GM18508 (cell line): Measurements from ENCODE around the gene CA12.

ENCODE experiments used
- ATAC-seq: cut with Tn5 transposase; IDR thresholded peaks from one replicate; pipeline ENCODE4 v1.9.1; 2021; ENCODE audit warnings: moderate number of reproducible peaks; ENCODE audit not compliant: insufficient read depth, unreplicated experiment

The CA12 gene

DNA sequence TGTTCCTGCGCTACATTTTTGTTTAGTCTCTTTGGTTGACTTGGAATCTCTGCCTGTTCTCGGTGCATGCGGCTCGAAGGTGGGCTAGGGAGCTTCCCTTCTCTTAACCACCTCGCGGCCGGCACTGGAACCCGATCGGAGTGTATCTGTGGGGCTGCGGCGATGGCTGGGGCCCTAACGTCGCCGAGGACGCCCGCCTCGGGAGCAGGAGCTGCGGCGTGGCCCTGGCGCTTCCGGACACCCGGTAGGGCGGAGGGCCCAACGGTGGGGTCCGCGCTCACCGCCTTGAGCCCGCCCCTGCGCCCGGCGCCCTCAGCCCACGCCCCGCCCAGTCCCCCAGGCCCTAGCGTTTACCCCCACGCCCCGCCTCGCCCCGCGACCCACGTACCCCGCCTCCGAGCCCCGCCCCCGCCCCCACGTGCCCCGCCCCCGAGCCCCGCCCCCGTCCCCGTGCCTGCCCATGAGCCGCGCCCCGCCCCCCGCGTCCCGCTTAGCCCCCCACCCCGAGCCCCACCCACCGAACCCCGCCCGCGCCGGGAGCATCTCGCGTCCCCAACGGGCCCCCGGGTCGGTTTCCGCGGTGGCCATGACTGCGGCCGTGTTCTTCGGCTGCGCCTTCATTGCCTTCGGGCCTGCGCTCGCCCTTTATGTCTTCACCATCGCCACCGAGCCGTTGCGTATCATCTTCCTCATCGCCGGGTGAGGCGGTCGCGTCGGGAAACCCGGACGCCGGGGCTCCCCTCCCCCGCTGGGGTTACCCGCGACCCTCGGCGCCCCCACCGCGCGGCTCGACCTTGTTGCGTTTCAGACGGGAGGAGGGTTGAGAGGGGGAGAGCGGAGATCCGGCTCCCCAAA, 104.4 kb downstream of the CA12 start, which contains the start of gene APH1B:
Gene APH1B (plus strand): TSS at position 568 of the 855 bp plus-strand sequence. CDS start 19 bp downstream, at position 587.
- ATAC-seq, result no peak

DNA sequence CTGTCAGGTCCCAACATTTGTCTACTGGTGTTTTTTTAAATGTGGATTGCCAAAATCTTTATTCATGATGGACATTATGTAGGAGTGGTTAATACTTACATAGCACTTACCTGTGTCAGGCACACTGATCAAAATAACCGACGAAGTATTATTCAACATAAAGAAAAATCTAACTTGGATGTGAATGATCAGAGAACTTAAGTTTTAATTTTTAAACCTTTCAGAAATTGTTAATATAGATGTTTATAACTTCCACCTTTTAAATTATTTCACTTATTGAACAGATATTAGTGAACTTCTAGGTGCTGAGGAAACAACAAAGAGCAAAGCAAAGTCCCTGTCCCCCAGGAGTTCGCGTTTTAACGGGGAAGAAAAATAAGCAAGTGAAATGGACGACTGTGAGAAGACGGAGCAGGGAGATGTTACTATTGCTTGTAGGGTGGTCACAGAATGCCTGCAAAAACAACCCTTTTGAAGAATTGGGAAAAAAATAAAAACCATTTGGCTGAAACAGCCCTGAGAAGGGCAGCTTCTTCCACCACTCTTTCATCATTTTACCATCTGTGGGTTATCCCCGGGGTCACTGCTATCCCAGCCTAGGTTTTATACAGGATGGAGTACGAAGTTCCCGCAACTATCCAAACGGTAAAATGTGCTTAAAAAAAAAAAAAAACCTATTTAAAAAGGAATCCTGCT, 105.2 kb downstream of the CA12 start:
- no peak for ATAC-seq

GRCh38 chr15:63274427-63274826, 107.2 kb downstream of the CA12 start:
- ATAC-seq, result no peak
